ACHN (cell line): ENCODE results near the gene CFAP299.

Source experiments
- DNase-seq: peaks from one replicate; pipeline ENCODE4 v3.0.0-alpha.2; 2015
- in situ Hi-C: cut with HindIII; loops from 2 replicates; pipeline ENCODE4 v1.10.0; 2017; ENCODE audit warnings: low sequenced_read_pairs, low pct_ligation_motif_present, low pct_unique_long_range_greater_than_20kb

CFAP299 gene

DNA sequence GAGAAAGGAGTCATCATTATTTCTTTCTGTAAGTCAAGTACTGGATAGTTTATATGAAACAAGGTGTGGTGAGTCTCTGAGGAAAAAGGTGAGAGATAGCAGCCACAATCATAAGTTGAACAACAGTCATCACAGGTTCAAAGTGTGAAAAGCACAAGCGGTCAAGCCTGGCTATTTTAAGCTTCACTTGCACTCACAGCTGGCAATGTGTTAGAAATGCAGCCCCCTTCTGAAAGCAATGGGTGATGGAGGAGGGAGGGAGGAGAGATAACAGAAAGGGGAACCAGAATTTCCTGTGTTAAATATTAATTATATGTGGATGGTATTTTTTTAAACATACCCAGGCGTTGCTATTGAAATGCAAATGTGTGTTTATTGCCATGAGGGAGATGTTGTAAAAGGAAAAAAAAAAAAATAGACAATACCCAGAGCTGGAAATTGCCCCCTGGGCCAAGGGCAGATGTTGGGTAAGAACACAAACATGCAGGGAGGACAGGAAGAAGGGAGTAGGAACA lies 668.1 kb downstream of the CFAP299 start:
- no peak for DNase-seq
- in situ Hi-C loops = no loop called here

DNA sequence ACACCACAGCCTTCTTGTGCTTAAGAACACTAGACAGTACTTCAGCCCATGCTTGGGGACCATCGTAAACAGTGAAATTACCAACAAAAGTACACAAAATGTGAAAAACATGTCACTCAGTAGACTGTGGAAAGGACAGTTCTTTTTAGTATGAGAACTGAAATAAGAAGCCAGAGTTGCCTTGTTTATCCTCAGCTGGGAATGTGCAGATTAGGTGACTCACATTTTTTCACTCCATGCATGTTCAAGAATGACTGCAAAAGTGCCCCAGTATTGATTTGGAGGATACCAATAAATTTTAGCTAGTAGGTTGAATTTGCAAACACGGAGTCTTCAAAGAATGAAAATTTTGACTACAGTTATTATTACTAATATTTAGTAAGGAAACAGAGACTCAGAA lies 671.9 kb downstream of the CFAP299 start:
- no peak for DNase-seq
- in situ Hi-C loops = no loop called here
